Spleen (tissue), 11 donors: ENCODE measurements around the gene ETNPPL. TPM values are rescaled to one million over a fixed set of nuclear protein-coding genes. Genes with fewer than 3 reads are reported as not detected.

ENCODE experiments used
- DNase-seq: peaks from one replicate; pipeline ENCODE4 v3.0.0-alpha.2; 2020
- H3K27ac ChIP-seq, 8 donors: fragments of 200-600 bp; sonication (generic) in 7 of 8; 1 replicate in 4 of 8; 2 replicates in 4 of 8; pipeline versions ENCODE4 v1.5.0 to v1.8.0; 2016 to 2021; ENCODE audit warnings: inconsistent platforms in 4 of 8, mild to moderate bottlenecking in 4 of 8, moderate library complexity in 1 of 8
- H3K27me3 ChIP-seq, 7 donors: fragments of 200-600 bp; sonication (generic) in 6 of 7; replicated peaks in 1 of 7; 1 replicate in 4 of 7; 2 replicates in 3 of 7; pipeline versions ENCODE4 v1.5.0 to v1.8.0; 2016 to 2021; ENCODE audit warnings: inconsistent platforms in 3 of 7, mild to moderate bottlenecking in 1 of 7
- H3K36me3 ChIP-seq, 6 donors: fragments of 200-600 bp; sonication (generic) in 5 of 6; 1 replicate in 4 of 6; 2 replicates in 2 of 6; pipeline versions ENCODE4 v1.5.0 to v1.8.0; 2016 to 2021; ENCODE audit warnings: inconsistent platforms in 2 of 6
- H3K4me1 ChIP-seq, 6 donors: fragments of 200-600 bp; sonication (generic) in 5 of 6; 1 replicate in 3 of 6; 2 replicates in 3 of 6; pipeline versions ENCODE4 v1.5.0 to v1.8.0; 2016 to 2021; ENCODE audit warnings: inconsistent platforms in 3 of 6
- H3K4me3 ChIP-seq, 8 donors: fragments of 200-600 bp; sonication (generic) in 7 of 8; 1 replicate in 4 of 8; 2 replicates in 4 of 8; pipeline versions ENCODE4 v1.5.0 to v1.8.0; 2016 to 2021; ENCODE audit warnings: inconsistent platforms in 4 of 8, mild to moderate bottlenecking in 4 of 8, moderate library complexity in 2 of 8
- H3K9me3 ChIP-seq, 8 donors: fragments of 200-600 bp; sonication (generic) in 7 of 8; 1 replicate in 4 of 8; 2 replicates in 4 of 8; pipeline versions ENCODE4 v1.5.0 to v1.8.0; 2016 to 2021; ENCODE audit warnings: inconsistent platforms in 4 of 8
- POLR2A ChIP-seq, 3 donors: fragments of 450-650 bp; IDR thresholded peaks; one replicate each; pipeline ENCODE4 v1.5.1; 2017; ENCODE audit warnings: antibody characterized with exemption in 3 of 3, mild to moderate bottlenecking in 1 of 3
- POLR2AphosphoS5 ChIP-seq, 3 donors: sonication (generic); formaldehyde crosslinking; IDR thresholded peaks; one replicate each; pipeline ENCODE4 v1.5.1; 2017; ENCODE audit warnings: antibody characterized with exemption in 3 of 3
- WGBS, 5 donors: extraction: QIAGEN DNeasy Blood & Tissue Kit in 3 of 5; methylation state at CpG; one replicate each; pipeline versions ENCODE4 v1.1.5 to v1.1.7; 2013 to 2018; 5-methylcytosine and 5-hydroxymethylcytosine counted together
- intact Hi-C: fragments of 100-400 bp; cut with DNase I; formaldehyde crosslinking; loops from one replicate; pipeline ENCODE4 v1.15.0; 2023; ENCODE audit warnings: low total_unique reads
- polyA plus RNA-seq, 3 donors: library from polyadenylated mRNA; stranded (reverse); fragments of 200-250 nt; gene quantifications; one replicate each; pipeline ENCODE4 v1.2.1, GENCODE V29; 2013
- total RNA-seq, 7 donors: library from RNA; depleted of rRNA in 3 of 7; stranded (reverse); fragments of >200 nt in 3 of 7; fragmentation: NEBNext Ultra II Directional in 4 of 7; extraction: Animal tissue kit (Norgen Biotek cat#: 25700) in 4 of 7; gene quantifications; one replicate each; pipeline versions ENCODE4 v1.1.0 to v1.2.1, GENCODE V29; 2016 to 2021
- TF ChIP-seq, protein P1 (sequence below), 11 experiments: fragments of 200-600 bp in 7 of 11; fragments of 450-650 bp in 4 of 11; sonication (generic) in 4 of 11; IDR thresholded peaks in 8 of 11; conservative IDR thresholded peaks in 3 of 11; 1 replicate in 7 of 11; 2 replicates in 4 of 11; pipeline versions ENCODE4 v1.4.0 to v1.8.0; 2016 to 2021; ENCODE audit warnings: antibody characterized with exemption in 11 of 11, inconsistent platforms in 4 of 11, mild to moderate bottlenecking in 1 of 11
- donor health status: healthy with polysubstance abuse.
- donor health status: DM: no; HTN: no; CAD: no; lungs with moderate emphysema.
- donor health status: DM: no; HTN: no; CAD: no.
- donor health status: Bipolar disorder and iron deficiency.
- donor health status: healthy.
- donor health status: DM: no; HTN: no; CAD: no.
- donor health status: DM: yes; HTN: yes; CAD: no.

Gene ETNPPL
- total and polyA plus RNA-seq, 10 donors, result 0.50 to 3.1 (median 1.2) TPM; not detected in 1

DNA sequence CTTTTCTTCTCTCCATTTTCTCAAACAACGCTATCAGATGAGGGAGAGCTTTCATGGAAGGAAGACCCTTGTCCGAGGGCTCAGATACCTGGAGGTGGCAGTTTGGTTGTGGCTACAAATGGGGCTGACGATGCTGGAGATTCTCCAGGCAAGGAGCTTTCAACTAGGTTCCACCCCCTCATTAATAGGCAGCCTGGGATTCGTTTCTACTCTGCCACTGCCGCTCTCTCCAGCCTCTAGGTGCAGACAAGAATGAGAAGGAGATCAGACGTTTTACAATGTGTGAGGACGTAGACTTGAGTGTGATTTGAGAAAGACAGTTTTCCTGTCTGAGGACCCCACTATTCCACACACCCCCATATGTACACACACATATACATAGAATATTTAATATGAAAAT is 53.1 kb downstream of the ETNPPL start:
- TF ChIP-seq, protein P1, sequence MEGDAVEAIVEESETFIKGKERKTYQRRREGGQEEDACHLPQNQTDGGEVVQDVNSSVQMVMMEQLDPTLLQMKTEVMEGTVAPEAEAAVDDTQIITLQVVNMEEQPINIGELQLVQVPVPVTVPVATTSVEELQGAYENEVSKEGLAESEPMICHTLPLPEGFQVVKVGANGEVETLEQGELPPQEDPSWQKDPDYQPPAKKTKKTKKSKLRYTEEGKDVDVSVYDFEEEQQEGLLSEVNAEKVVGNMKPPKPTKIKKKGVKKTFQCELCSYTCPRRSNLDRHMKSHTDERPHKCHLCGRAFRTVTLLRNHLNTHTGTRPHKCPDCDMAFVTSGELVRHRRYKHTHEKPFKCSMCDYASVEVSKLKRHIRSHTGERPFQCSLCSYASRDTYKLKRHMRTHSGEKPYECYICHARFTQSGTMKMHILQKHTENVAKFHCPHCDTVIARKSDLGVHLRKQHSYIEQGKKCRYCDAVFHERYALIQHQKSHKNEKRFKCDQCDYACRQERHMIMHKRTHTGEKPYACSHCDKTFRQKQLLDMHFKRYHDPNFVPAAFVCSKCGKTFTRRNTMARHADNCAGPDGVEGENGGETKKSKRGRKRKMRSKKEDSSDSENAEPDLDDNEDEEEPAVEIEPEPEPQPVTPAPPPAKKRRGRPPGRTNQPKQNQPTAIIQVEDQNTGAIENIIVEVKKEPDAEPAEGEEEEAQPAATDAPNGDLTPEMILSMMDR (IDR thresholded peaks at IDR 0.05 in 8 of 11, conservative IDR thresholded peaks at IDR 0.05 in 3 of 11), result no peak
- TF ChIP-seq POLR2A (IDR thresholded peaks at IDR 0.05) (no peak), POLR2AphosphoS5 (IDR thresholded peaks at IDR 0.05) (no peak)
- no peaks in the 10 kb centered on the region for H3K4me1 ChIP-seq
- no peak overlapping the region for H3K4me3 ChIP-seq
- no peak overlapping the region for H3K27ac ChIP-seq
- no peak for DNase-seq
- H3K9me3 ChIP-seq, result no peaks in the 10 kb centered on the region
- no peaks in the 10 kb centered on the region for H3K36me3 ChIP-seq
- H3K27me3 ChIP-seq, result no peaks in the 10 kb centered on the region
- intact Hi-C loops, result no loop called here
- 71 to 82% (median 77%) methylated on average over 7 of the region's 7 CpGs for WGBS, 5 donors

DNA sequence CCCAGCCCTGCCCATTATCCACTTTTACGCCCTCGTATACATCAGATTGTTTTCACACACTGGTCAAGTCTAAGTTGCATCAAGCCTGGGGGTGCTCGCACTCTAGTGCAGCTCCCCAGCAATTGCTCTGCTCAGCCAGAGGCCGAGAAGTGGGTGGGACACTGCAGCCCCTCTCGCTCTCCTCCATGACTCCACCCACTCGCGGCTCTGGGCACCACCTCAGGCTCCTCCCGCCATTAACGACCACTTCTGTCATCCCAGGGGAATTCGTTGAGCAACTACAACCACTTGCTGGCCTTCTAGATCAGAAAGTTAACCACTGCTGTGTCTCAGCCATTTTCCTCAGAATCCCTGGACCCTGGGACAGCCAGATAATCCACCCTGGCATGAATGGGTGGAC is 53.6 kb downstream of the ETNPPL start:
- no peaks in the 10 kb centered on the region for H3K27me3 ChIP-seq
- H3K4me1 ChIP-seq, result no peaks in the 10 kb centered on the region
- intact Hi-C loops, result no loop called here
- TF ChIP-seq, protein P1 (IDR thresholded peaks at IDR 0.05 in 8 of 11, conservative IDR thresholded peaks at IDR 0.05 in 3 of 11), result no peak
- TF ChIP-seq POLR2A (IDR thresholded peaks at IDR 0.05) (no peak), POLR2AphosphoS5 (IDR thresholded peaks at IDR 0.05) (no peak)
- H3K4me3 ChIP-seq, result no peak overlapping the region
- no peaks in the 10 kb centered on the region for H3K36me3 ChIP-seq
- WGBS, 5 donors, result 86 to 91% (median 87%) methylated on average over 10 of the region's 10 CpGs
- H3K27ac ChIP-seq, result no peak overlapping the region
- no peak for DNase-seq
- no peaks in the 10 kb centered on the region for H3K9me3 ChIP-seq

DNA sequence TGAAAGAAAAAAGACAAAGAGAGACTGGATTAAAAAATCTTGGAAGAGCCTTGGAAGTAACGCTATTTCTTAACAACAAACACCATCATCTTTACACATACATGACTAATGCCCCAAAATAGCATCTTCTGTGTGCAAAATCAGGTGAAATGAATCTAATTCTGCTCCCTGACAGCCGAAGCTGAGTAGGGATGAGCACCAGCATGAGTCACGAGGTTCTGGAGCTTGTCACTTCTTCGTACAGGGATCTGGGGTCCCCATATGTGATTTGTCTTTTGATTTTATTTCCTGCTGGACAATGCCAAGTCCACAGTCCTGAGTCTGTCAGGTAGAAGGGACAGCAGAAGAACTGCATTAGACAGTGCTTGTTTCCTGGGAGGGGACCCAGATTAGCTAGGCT is 56.6 kb downstream of the ETNPPL start:
- Histone ChIP-seq H3K27ac (no peak overlapping the region), H3K4me1 (no peaks in the 10 kb centered on the region), H3K9me3 (no peaks in the 10 kb centered on the region), H3K4me3 (no peak overlapping the region), H3K36me3 (no peaks in the 10 kb centered on the region), H3K27me3 (no peaks in the 10 kb centered on the region)
- DNase-seq, result no peak
- intact Hi-C loops, result no loop called here
- TF ChIP-seq, protein P1 (IDR thresholded peaks at IDR 0.05 in 8 of 11, conservative IDR thresholded peaks at IDR 0.05 in 3 of 11), result no peak
- TF ChIP-seq POLR2A (IDR thresholded peaks at IDR 0.05), result no peak
- no peak for TF ChIP-seq POLR2AphosphoS5 (IDR thresholded peaks at IDR 0.05)
- 53 to 73% (median 65%) methylated on average over 4 of the region's 4 CpGs for WGBS, 5 donors

DNA sequence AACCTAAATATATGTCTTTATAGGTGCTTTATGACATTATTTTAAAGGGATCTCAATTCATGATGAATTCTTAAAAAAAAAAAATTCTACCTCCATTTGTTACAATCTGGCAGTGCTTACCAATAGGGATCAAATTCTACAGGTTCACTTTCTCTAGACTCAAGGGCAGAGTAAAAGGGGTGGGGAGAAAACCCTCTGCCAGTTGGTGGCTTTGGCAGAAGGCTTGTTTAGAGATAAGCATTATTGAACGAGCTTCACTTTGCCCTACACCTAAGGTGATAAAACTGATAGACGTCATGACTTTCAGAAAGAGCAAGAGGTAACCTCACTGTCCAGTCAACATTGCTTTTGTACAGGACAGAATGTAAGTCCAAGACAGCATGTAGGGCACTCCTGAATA is 58.9 kb downstream of the ETNPPL start:
- intact Hi-C loops, result no loop called here
- Histone ChIP-seq H3K36me3 (no peaks in the 10 kb centered on the region), H3K4me1 (no peaks in the 10 kb centered on the region), H3K9me3 (no peaks in the 10 kb centered on the region), H3K27me3 (peaks cover 0 to 5% (median 0%) of the 10 kb centered on the region in 7 donors), H3K27ac (no peak overlapping the region), H3K4me3 (no peak overlapping the region)
- TF ChIP-seq POLR2AphosphoS5 (IDR thresholded peaks at IDR 0.05) (no peak), POLR2A (IDR thresholded peaks at IDR 0.05) (no peak)
- TF ChIP-seq, protein P1 (IDR thresholded peaks at IDR 0.05 in 8 of 11, conservative IDR thresholded peaks at IDR 0.05 in 3 of 11), result no peak
- DNase-seq, result no peak
- 77 to 92% (median 81%) methylated on average over 2 of the region's 2 CpGs for WGBS, 5 donors
